Endothelial cell of hepatic sinusoid (primary cell): Measurements from ENCODE around the gene CABP7.

Experiments used
- in situ Hi-C: cut with HindIII; loops from 2 replicates; pipeline ENCODE4 v1.10.0; 2017; ENCODE audit warnings: low sequenced_read_pairs

The CABP7 gene

GRCh38 chr22:29766632-29767170 lies 46.9 kb downstream of the CABP7 start, which contains the start of gene ZMAT5:
Gene ZMAT5, minus strand, starts transcription at chr22:29767007. Its CDS starts 18,463 bp downstream, at chr22:29748544.
- in situ Hi-C loops, result no loop called here

- in situ Hi-C loops, result no loop called here
Measured at GRCh38 chr22:29767171-29768051, 47.6 kb downstream of the CABP7 start, which contains the start of gene UQCR10. Gene UQCR10, plus strand, starts transcription at chr22:29767369. Its CDS starts 30 bp downstream, at chr22:29767399.

- in situ Hi-C loops, result no loop called here
Measured at GRCh38 chr22:29768052-29768693, 48.4 kb downstream of the CABP7 start.

GRCh38 chr22:29769723-29770321 lies 50.0 kb downstream of the CABP7 start:
- in situ Hi-C loops, result no loop called here

- in situ Hi-C loops, result no loop called here
Measured at GRCh38 chr22:29772170-29772641, 52.4 kb downstream of the CABP7 start.

- in situ Hi-C loops, result no loop called here
Measured at GRCh38 chr22:29773233-29773632, 53.4 kb downstream of the CABP7 start.

- in situ Hi-C loops, result loop anchor here (5.0 kb wide), 1 partner anchor 63 kb away; no protein-coding TSS in a partner anchor
Measured at GRCh38 chr22:29780220-29780619, 60.4 kb downstream of the CABP7 start.

GRCh38 chr22:29780748-29781676 lies 61.2 kb downstream of the CABP7 start:
- in situ Hi-C loops, result loop anchor here (5.0 kb wide), 1 partner anchor 64 kb away; no protein-coding TSS in a partner anchor
